ENCODE results near the gene XPO4.

XPO4 gene

DNA sequence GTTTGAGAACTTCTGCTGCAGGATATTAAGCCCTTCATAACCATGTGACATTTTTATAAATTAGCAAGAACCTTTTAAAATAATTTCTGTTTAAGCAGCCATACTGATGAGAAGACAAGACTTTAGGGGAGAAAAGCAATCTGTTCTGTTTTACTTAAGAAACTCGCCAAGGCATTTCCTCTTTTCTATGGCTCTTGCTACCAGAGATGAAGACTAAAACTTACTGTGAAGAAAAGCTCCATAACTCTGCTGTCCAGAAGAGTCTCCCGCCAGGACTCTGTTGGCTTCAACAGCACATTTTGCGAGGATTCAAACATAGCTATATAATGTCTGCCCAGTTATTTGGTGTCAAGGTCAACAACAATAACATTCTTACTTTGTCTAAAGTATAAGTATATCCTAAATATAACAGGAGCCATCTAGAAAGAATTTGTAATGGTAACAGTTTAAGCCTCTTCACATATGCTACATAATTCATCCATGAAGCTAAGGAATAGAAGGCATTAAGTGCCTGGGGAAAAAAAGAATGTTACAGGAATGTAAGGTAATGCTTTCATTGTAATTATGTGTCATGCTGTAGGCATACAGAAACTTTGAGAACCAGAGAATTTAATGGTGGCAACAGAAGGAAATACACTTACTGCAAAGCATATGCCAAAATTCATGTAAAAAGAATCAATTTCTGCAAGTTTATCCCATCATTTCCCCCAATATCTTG is 75.5 kb downstream of the XPO4 start:
- DNase-seq = no peak

DNA sequence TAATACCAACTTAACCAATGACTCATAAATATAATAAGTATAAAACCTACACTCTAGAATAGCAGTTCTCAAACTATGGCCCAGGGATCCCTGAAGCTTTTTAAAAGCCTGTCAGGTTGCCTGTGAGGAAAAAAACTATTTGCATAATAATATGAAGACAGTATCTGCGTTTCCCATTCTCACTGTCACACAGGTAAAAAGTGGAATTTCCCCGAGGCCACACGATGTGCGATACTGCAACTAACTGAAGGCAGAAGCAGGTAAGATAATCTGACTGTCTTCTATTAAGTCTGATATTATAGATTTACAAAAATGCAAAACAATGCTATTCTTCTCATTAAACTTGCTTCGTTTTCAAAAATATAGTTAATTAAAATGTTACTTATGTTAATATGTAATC is 76.2 kb downstream of the XPO4 start:
- no peak for DNase-seq

GRCh38 chr13:20825477-20825875 is 77.1 kb downstream of the XPO4 start:
- no peak for DNase-seq

DNA sequence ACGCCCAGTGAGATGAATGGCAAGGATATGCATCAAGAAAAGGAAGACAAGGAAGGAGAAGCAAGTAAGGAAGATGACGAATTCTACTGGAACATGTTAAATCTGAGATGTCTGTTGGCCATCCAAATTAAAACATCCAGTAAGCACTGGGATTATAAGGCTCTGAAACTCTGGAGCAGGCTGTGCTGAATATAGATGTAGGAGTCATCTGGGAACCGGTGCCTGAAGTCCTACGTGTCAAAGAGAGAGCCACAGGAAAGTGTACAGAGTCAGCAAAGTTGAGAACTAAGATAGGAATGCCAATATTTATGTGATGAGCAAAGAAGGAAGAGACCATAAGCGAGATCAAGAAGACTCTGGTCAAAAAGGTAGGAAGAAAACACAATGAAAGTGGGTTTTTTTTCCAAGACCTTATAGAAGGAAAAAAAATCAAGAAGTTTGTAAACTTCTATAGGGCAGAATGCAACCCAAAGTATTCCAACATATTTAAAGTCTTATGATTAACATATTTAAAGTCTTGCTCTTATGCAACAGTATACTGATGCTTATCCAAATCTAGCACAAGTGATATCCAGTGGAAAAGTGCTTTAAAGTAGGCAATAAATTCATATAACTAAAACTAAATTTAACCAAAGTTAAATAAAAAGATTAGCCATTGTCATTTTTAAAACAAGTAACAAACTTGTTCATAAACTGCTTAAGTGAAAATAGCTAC is 77.6 kb downstream of the XPO4 start:
- DNase-seq = no peak

- DNase-seq = no peak
Observed at GRCh38 chr13:20823071-20823470, 79.5 kb downstream of the XPO4 start.

- no peak for DNase-seq
Observed at GRCh38 chr13:20822406-20822805, 80.1 kb downstream of the XPO4 start.

- DNase-seq = no peak
Observed at GRCh38 chr13:20819715-20820114, 82.8 kb downstream of the XPO4 start.

GRCh38 chr13:20815464-20815863 is 87.1 kb downstream of the XPO4 start:
- DNase-seq = no peak

- no peak for DNase-seq
Observed at GRCh38 chr13:20814224-20814910, 88.2 kb downstream of the XPO4 start.

DNA sequence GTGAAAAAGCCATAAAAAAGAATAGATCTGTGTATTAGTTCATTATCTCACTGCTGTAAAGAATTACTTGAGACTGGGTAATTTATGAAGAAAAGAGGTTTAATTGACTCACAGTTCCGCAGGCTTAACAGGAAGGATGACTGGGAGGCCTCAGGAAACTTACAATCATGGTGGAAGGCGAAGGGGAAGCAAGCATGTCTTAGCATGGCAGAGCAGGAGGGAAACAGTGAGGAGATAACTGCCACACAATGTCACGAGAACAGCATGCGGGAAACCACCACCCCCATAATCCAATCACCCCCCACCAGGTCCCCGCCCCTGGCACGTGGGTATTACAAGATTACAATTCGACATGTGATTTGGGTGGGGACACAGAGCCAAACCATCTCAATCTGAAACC is 89.7 kb downstream of the XPO4 start:
- DNase-seq = no peak

- DNase-seq = no peak
Observed at GRCh38 chr13:20810808-20811207, 91.7 kb downstream of the XPO4 start.

GRCh38 chr13:20808874-20809273 is 93.7 kb downstream of the XPO4 start:
- no peak for DNase-seq

GRCh38 chr13:20803180-20803965 is 99.2 kb downstream of the XPO4 start:
- DNase-seq = no peak

DNA sequence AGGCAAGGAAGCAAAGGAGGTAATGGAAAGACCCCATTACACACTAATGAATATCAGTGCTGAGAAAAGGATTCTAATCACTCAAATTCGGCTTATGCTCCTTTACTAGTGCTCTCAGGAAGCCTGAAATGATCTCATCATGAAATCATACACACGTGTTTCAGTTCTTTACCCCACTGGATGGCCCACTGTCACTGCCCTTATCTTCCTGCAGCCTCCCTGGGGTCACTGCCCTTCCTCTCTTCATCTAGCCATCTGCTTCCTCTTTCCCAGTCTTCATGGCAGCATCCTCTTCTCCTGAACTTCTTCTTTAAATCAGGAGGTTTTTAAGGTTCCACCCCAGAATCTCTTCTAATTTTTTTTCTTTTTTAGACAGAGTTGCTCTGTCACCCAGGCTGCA is 100.8 kb downstream of the XPO4 start:
- no peak for DNase-seq

DNA sequence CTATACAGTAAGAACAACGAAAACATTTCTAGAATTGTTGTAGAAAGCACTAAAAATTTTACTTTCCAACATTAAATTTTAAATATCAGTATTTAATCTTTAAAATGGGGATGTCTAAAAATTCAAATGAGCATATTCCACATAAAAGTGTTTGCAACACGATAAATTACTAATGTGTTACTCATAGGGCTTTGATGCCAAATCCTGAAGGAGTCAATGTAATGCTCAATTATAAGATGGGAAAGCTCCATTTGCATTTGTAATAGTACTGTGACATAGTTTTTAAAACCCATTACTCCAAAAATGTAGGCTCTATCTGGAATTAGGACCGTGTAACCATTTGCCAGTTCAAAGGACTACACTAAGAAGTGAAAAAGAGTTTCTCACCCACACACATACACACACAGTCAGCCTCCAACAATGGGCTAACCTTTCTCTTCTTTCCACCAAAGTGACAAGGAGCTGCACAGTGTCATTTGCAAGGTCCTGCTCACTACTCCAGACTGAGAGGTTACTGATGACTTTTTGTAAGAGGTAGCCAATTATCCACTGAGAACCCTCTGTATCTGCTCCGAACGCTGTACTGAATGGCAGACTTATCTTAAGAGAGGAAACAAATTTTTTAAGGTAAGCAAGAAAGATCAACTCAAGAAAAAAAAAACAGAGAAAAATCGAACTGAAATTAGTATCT is 102.7 kb downstream of the XPO4 start:
- no peak for DNase-seq

DNA sequence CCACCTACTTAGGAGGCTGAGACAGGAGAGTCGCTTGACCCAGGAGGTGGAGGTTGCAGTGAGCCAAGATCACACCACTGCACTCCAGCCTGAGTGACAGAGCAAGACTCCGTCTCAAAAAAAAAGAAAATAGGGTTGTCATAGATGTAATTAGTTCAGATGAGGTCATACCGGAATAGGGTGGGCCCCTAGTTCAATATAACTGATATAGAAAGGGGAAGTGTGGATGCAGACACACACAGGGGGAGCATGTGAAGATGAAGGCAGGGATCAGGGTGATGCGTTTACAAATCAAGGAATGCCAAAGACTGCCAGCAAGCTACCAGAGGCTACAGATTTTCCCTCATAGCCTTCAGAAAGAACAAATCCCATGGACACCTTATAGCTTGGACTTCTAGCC is 104.5 kb downstream of the XPO4 start:
- DNase-seq = no peak

- no peak for DNase-seq
Observed at GRCh38 chr13:20796791-20797508, 105.6 kb downstream of the XPO4 start.

DNA sequence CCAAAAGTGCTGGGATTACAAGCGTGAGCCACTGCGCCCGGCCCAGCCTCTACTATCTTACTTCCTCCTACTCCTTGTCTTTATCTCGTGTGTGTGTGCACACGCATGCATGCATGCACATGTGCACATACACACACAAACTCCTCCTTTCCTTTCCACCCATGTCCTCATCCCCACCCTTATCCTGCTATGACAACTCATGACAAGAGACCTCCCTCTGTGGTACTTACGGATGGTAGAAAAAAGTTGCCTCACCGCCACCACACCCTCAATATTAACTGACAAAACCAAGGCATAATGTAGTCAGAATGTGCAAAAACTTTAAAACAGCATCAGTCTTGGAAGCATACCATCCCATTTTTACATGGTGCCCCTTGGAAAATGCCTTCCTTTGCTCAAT is 112.9 kb downstream of the XPO4 start:
- DNase-seq = no peak

DNA sequence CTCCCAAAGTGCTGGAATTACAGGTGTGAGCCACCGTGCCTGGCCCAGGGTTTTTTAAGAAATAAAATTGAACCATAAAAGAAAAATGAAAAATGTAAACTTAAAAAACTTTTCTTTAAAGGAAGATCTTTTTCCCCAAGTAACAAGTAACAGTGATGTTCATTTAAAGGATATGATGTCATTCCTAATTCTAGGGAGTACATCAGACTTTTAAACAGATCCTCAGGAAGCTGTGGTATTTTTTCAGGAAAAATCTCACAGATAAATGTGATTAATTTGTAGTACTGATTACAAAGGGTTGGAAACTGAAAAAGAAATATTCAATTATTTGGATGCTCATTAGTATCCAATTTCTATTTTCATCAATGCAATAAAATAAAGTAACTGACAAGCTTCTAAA is 114.2 kb downstream of the XPO4 start:
- DNase-seq = no peak

- DNase-seq = no peak
Observed at GRCh38 chr13:20787180-20787579, 115.4 kb downstream of the XPO4 start.

DNA sequence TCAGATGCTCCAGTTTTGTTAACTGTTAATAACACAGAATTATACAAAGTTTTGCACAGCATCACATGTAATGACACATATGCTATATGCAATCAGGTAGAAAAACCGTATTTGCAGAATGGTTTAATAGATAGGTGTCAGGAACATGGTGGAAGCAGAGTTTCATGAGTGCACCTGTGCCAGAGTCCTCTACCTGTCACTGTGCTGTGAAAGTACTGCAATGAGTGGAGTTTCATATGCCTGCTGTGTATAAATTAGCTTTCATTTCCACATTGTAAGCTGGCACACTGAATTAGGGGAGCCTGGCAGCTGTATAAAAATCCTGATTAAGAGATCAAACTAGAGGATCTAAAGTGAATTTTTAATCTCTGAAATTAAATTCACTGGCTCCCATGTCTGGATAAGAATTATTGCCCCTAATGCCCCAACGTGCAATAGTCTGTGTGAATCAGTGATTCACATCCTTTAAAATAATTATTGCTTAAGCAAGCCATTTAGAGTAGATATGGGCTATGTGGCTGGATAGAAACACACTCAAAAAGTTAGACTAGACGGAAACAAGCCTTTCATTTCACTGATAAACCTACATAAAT is 120.3 kb downstream of the XPO4 start:
- no peak for DNase-seq

DNA sequence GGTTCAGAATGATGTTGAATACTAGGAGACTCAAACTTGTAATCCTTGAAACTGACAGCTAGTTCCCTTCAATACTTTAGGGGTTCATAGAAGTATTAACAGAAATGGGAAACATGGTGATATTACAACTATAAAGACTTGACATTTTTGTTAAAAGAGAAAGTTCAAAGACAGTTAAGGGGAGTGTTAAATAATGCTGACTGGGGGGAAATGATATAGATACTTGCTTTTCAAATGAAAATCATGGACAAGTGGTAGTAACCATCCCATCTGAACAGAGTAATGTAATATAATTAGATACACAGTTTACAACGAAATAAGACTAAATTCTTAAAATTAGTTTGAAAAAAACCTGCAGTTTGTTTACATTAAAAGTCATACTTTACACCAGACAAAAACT is 122.2 kb downstream of the XPO4 start:
- no peak for DNase-seq
